Measurements from ENCODE around the gene RTN1.

RTN1 gene

DNA sequence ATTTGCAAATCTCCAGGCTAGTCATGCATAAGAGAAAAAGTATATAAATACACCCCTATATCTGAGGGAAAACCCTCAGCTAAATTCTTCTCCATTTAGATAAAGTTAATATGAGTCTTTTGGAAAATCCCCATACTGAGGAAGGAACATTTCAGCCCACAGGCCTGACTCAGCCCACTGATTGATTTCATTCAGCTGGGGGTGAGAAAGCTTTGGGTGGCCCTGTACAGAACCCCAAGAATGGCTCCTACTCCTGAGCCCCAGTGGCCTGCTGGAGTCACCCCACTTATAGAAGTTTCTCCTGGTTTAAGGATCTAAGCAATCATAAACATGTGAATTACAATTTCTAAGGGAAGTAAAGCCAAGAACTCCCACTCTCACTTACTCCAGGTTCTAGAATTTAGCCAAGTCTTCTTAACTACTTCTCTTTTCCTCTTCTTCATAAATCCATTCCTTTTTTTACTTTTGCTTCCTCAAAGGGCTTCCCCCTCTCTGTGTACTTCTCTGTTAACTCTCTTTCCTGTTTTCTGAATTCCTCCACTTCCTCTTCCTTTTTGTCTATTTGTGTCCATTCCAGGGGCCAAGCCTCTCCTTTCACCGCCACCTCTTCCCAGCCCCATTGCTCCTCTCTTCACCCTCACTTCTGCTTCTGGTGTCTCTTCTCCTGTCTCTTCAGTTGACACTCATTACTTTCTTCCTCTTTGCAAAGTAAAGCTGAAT lies 21.0 kb downstream of the RTN1 start:
- DNase-seq: no peak

DNA sequence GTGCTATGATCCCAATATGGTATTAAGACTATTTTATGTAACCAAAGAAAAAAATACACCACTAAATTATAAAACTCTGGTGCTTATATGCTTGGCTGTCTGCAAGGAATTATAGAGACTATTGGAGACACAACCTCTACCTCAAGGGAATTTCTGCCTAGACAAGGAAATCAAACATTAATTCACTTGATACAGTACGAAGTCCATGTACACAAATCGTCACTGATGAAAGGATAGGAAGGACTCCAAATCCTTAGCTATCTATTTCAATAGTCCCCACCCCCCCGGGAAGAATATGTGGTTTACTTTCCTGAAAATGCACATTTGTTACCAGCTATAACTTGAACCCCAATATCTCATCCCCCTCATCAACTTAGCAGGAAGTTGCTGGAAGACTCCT lies 21.9 kb downstream of the RTN1 start:
- DNase-seq: no peak

DNA sequence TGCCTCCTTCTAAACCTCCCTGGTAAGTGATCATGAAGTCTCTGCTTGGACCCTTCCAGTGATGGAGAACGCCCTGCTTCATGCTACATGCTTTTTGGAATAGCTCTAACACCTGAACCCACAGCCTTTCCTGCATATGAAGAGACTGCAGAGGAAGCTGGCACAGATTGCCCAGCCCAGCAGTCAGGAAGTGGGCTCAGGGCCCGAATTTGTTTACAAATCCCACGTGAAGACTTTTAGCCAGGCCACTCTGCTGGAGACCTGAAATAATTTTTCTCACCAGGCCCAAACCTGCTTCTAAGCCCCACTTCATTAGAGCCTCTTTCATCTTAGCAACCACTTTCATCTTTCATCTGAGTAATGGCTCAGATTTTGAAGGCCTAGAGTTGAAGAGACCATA lies 22.9 kb downstream of the RTN1 start:
- DNase-seq: no peak

DNA sequence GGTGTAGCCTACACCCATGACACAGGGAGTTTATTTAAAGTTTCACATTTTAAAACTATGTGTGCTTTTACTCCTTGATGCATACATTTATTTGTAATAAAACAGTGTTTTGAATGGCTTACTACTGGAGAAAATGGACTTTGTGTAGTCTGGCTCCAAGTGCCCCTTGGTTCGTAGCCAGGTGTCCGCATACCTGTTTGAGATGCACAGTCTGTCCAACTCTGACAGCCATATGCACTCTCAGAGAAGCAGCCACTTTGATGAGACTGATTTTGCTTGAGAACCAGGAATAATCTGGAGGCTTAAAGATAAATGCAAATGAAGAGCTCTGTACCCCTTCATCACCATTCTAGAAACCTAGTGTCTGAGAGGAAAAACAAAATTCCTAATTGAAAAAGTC lies 24.0 kb downstream of the RTN1 start:
- DNase-seq: no peak

DNA sequence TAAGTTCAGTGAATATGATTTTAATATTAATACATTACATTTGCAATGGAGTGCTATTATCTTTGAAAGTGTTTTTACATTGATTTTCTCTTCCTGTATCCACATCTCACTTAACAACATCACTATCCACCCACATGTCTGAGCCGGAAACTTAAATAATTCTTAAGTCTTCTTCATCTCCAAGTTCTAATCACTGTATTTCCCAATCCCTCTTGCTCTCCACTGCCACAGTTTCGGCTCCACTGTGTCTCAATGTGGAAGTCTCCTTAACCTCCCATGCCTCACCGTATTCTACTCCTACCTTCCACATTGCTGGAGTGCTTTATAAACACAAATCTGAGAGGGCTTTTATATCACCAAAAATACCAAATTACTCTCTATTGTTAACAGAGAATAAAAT lies 25.3 kb downstream of the RTN1 start:
- no peak for DNase-seq

DNA sequence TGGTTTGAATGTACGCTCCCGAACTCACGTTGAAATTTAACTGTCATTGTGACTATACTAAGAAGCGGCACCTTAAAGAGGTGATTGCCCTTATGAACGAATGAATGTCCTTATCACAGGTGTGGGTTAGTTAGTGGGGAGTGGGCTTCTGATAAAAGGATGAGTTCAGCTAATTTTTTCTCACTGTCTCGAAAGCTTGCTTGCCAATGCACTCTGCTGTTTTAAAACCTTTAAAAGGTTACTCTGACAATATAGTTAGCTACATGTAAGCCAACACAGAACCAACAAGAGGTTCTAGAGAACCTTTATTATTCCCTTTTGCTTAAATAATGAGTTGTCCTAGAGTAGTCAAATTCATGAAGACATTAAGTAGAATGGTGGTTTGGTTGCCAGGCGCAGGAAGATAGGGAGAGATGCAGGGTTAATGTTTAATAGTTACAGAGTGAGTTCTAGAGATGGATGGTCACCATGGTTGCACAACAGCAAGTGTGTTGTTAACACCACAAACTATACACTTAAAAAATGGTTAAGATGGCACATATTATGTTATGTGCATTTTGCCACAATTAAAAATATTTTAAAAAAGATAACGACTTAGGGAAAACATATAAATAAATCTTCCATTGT lies 26.3 kb downstream of the RTN1 start:
- DNase-seq: no peak

DNA sequence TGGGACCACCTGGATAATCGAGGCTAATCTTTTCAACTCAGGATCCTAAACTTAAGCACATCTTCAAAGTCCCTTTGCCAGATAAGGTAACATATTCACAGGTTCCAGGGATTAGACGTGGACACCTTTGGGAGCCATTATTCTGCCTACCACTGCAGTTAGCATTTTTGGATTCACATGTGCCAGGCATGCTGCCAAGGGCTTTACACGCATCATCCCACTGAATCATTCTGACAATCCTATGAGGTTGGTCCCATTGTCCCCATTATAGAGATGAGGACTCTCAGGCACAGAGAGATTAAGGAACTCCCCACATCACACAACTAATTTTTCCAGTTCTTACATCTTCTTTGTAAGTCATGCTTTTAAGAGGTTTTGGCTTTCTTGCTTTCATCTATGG lies 34.5 kb downstream of the RTN1 start:
- no peak for DNase-seq

DNA sequence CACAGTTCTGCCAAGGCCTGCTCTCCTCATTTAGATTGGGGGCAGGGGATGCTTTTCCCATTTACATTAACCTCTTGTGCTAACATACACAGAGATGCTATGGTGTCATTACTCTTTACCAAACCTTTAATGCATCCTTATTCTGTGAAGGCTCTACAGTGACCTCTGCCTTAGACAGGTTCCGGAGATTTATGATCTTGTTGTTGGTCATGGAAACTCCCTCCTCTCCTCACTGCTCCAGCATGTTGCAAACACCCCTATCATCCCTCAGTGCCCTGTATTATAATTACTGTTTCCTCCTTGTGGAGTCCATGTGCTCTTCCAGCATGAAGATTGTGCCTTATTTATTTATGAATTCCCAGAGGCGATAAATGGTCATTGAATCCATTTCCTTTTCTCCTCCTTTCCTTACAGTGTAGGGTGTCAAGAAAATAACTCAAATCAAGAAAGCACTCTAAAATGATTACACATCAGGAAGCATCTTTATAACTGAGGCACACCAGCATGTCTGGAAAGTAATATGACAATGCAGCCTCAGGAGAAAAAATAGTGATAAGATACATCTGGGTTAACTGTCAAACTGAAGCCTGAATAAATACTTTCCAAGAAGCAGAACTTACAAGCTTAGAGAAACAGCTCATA lies 37.8 kb downstream of the RTN1 start:
- no peak for DNase-seq

DNA sequence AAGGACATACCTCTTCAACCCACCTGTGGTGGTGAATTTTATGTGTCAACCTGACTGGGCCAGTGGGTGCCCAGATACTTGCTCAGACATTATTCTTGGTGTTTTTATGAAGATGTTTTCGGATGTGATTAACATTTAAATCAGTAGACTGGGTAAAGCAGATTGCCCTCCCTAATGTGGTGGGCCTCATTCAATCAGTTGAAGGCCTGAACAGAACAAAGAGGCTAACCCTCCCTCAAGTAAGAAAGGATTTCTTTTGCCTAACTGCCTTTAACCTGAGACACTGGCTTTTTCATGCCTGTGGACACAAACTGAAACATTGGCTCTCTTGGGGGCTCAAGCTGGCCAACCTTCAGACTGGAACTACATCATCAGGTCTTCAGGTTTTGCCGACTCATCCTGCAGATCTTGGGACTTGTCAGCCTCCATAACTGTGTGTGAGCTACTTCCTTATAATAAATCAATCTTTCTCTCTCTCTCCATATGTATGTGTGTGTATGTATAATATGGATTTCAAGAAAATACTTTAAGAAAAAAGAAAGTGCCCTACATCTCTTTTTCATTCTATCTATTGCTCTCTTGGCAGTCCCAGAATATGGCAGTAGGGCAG lies 39.4 kb downstream of the RTN1 start:
- DNase-seq: no peak

DNA sequence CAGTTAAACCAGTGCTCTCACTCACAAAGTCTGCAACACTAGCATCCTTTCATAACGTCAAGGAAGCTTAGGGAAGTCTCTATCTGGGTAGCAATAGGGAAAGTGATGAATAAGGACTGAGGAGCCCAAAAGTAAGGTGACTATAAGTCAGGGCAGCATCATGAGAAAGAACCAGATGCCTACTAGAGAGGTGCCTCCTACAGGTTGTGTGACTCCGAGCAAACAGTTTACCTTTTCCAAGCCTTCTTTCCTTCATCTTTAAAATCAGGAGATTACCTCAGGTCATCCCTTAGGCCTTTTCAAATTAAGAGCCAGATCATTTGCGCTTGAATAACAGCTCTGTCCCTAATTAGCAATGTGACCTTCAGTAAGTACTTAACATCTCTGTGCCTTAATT lies 40.2 kb downstream of the RTN1 start:
- no peak for DNase-seq

DNA sequence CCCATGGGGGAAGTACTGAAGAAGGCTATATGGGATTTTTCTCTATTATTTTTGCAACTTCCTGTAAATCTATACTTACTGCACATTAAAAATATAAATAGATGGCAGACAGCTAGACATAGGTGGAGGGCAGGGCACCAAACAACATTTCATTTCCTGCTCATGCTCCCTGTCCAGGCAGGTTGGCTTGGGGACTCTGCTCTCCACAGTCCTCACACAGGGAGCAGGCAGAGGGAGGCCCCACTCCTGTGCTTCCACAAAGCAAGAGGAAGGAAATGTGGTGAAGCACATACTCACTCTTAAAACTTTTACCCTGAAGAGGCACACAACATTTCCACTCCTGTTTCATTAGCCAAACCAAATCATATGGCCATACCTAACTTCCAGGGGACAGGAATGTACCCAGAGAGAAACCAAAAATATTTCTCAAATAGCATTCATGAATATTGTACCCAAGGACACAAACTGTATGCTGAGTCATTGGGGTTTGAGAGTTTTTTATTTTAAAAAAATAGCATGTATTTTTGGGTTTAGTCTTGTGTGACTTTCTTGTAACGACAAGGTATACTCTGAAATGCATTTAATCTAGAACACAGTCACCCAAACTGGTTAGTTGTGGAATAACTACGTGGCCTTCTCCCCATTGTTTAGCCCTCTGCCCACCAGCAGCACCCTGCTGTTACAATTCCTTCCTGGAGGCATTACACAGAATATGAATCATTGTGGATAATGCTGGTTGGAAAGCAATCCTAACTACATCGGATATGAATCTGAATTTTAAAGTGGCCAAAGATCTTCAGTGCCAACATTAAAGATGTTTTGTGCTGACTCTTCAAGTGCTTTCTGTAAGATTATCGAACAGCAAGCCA lies 40.9 kb downstream of the RTN1 start:
- DNase-seq: no peak

DNA sequence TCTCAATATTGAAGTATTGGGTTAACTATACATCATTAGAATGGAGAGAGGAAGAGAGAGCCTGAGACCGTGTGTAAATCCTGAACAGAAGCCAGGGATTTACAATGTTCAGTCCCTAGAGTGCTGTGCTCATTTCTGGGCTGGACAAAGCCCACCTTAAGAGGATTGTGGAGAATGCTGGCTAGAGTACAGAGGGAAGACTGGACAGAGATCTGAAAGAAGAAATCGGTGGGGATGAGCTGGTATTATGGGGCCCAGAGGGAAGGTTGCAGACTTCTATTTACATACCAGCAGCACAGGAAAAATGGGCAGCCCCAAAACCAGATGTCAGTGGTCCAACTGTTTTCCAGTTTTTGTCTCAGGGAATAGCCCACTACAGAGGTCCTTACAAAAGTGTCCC lies 42.3 kb downstream of the RTN1 start:
- DNase-seq: no peak

DNA sequence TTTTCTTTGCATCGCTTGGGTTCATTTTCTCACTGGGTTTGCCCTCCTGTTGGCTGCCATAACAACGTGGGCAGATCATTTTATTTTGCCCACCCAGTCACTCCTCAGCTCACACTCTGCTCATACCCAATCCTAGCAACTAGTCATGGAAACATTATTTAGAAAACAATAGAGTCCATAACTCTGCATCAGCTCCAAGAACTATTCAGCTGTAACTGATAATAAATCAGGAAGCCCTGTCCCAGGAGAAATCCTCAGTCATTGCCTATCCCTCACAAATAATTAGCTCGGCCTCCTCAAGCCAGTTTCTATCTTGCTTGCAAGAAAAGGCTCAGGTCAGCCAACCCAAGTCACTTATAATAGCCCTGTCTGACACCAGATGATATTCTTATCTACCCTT lies 43.2 kb downstream of the RTN1 start:
- DNase-seq: no peak

DNA sequence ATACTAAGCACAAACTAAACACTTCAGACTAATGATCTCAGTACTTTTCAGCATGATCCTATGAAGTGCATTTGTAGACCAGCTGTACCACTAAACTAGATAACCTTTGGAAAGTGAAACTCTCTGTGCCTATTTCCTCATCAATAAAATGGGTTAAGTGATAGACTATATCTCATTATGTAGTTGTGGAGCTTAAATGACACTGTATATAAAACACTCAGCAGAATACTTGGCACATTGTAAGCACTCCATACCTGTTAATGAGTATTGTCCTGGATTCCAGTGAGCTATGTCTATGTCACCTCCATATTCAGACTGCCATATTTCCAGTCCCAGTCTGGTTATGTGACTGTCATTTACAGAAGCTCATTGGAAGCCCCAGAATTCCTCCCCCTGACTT lies 44.4 kb downstream of the RTN1 start:
- DNase-seq: no peak

DNA sequence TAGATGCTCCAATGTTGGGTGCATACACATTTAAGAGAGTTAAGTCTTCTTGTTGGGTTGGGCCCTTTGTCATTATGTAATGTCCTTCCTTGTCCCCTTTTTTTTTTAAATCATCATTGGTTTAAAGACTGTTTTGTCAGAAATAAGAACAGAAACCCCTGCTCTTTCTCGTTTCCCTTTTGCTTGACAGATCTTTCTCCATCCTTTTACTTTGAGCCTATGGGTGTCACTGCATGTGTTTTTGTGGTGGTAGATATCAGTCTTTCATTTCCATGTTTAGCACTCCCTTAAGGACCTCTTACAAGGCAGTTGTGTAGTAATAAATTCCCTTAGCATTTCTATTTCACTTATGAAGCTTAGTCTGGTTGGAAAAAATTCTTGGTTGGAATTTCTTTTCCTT lies 47.4 kb downstream of the RTN1 start:
- DNase-seq: no peak

DNA sequence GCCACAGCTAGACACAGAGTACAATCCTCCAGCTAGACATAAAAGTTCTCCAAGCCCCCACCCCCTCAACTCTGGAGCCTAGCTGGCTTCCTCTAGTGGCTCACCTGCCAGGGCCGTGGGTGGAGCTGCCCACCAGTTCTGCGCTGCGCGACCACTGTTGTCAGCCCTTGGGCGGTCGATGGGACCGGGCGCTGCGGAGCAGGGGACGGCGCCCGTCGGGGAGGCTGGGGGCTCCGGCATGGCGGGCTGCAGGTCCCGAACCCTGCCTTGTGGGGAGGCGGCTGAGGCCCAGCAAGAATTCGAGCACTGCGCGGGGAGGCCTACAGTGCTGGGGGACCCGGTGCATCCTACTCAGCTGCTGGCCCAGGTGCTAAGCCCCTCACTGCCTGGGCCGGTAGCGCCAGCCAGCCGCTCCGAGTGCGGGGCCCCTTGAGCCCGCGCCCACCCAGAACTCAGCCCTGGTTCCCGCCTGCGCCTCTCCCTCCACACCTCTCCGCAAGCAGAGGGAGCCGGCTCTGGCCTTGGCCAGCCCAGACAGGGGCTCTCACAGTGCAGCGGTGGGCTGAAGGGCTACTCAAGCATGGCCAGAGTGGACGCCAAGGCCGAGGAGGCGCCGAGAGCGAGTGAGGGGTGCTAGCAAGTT lies 51.0 kb downstream of the RTN1 start:
- DNase-seq: no peak

DNA sequence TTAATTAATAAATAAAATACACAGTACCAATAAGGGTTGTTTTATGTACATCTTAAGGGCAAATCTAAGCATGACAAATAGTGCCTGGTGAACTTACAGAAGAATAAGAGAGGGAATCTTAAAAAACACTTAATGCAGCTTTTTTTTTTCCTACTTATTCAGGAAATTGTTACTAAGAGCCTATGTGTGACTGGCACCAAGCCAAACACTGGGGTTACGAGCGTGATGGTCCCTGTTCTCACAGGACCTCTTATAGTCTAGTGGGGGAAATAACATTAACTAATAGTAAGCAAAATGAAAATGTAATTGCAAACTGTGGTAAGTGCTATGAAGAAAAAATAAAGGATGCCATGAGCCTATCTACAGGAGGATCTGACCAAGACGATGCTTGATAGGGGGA lies 53.6 kb downstream of the RTN1 start:
- no peak for DNase-seq

DNA sequence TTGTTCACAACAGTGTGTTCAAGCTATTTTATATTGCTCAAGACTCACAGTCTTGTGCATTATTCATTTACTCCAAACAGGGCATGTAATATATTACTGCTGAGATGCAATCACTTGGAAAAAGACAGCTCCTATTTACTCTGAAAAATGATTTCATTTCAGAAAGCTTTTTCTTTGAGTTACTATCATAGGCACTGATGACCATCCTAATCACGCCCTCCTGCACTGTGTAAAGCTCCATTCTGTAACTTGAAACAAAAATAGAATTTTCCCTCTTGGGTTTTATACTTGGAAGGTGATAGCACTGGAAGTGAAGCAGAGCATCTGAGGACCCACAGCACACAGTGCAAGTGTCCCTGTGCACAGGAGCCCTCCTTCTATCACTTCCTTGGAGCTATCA lies 55.6 kb downstream of the RTN1 start:
- no peak for DNase-seq

DNA sequence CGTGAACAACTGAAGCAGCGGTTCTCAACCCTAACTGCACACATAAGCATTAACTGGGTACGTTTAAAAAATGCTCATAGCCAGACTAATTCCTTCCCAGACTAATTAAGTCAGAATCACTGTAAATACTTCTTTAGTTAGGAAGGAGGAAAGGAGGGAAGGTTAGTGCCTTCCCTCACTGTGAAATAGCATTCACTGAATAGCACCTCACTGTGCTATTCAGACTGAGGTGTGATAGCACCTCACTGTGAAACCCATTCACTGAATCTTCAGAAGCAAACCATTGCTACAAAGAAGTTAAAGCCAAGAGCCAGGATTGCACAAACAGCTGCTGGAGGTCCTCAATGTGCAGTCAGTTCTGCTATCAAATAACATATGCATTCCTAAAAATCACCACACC lies 58.8 kb downstream of the RTN1 start:
- no peak for DNase-seq

DNA sequence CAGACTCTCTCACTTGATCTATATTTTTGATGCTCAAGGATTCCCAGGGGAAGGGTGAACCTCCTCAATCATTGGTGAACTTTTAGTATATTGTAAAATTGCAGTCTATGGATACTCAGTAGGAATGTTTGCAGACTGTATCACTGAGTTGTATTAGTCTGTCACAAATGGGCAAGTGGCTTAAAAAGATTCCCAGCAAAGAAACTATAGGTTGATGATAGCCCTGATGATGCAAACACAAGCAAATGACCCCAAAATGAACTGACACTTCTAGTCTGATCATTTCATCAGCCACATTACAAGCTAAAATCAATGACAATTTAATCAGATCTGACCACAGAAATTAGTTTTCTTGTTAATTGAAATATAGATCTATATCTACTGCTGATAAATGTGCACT lies 59.5 kb downstream of the RTN1 start:
- DNase-seq: no peak

DNA sequence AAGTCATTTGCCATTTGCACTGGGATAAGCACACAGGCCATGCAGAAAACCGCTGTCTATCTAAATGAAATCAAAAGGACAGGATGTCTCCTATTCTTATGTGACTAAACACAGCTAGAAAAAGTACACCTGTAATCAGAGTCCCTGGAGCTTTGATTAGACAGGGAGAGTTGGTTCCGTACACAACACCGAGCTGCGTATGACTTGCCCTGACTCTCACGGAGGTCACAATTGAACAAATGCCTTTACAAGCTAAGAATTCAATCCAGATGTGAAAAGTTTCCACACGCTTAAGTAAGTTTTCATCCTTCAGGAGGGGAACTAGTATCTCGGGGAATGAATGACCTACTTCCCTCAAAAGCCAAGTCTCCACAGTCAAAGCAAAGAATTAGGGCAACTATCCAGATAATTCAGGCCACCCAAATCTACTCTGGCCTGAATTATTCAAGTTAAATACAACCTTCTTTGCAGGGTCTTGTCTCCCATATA lies 67.5 kb downstream of the RTN1 start:
- no peak for DNase-seq

DNA sequence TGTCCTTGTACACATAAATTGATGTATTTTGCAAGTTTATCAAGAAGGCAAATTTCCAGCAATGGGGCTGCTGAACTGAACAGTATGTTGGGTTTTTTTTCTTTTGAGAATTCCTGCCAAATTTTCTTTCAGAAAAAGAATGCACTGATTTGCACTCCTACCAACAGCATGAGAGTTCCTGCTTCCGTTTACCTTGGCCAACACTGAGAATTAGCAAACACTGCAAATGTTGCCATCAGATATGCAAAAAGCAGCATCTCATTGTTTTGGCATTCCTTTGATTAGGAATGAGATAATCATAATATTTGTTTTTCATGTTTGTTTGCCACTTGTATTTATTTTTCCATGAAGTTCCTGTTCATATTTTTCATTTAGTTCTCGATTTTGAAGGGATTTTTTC lies 82.4 kb downstream of the RTN1 start:
- DNase-seq: no peak

Data from NK-92 treated with Interleukin-12 subunit alpha and Interleukin-12 subunit beta, amount 100 ng/mL, for 24 hours (cell line).